A549 (cell line): Measurements from ENCODE around the gene GDF2. TPM values are rescaled to one million over a fixed set of nuclear protein-coding genes. Genes with fewer than 3 reads are reported as not detected.

Experiments
- ATAC-seq, 2 experiments: fragments of 200-7000 bp in 1 of 2; fragments of >200 bp in 1 of 2; cut with Nextera tagmentation in 1 of 2; cut with Tn5 transposase in 1 of 2; 3 replicates each; pipeline versions ENCODE4 v1.8.0 to v1.9.1; 2018 to 2020; ENCODE audit warnings: mild to moderate bottlenecking in 1 of 2, moderate library complexity in 1 of 2
- CTCF ChIA-PET: fragments of 300-600 bp; sonication (Branson Sonifier 250); formaldehyde crosslinking; extraction: SDS; loops from one replicate; lab custom pipeline; 2021; ENCODE audit warnings: antibody characterized with exemption, inconsistent platforms; lab: Yijun Ruan, JAX
- POLR2A ChIA-PET: fragments of 350-600 bp; formaldehyde crosslinking; extraction: SDS; loops from one replicate; lab custom pipeline; 2021; ENCODE audit warnings: antibody characterized with exemption, inconsistent platforms; lab: Yijun Ruan, JAX
- DNase-seq, 2 experiments: peaks; one replicate each; pipeline versions ENCODE4 v3.0.0 to v3.0.0-alpha.2; 2011 to 2016; ENCODE audit warnings: low read depth in 1 of 2, low spot score in 1 of 2
- FAIRE-seq: peaks from 2 replicates; lab custom pipeline; 2011; peaks lifted over from hg19 to GRCh38; lab: Jason Lieb, UNC
- H3K27ac ChIP-seq, 2 experiments: fragments of >200 bp; sonication (Bioruptor Twin); formaldehyde crosslinking; 3 replicates each; pipeline ENCODE4 v1.5.1; 2016 to 2017
- H3K4me1 ChIP-seq: fragments of >200 bp; sonication (Bioruptor Twin); formaldehyde crosslinking; 3 replicates; pipeline ENCODE4 v1.6.1; 2016
- H3K4me2 ChIP-seq: fragments of >200 bp; sonication (Bioruptor Twin); formaldehyde crosslinking; 3 replicates; pipeline ENCODE4 v1.6.1; 2016
- H3K4me3 ChIP-seq: fragments of >200 bp; sonication (Bioruptor Twin); formaldehyde crosslinking; 3 replicates; pipeline ENCODE4 v1.5.1; 2016
- H3K9me3 ChIP-seq: fragments of >200 bp; sonication (Bioruptor Twin); formaldehyde crosslinking; 3 replicates; pipeline ENCODE4 v1.6.1; 2016
- CBX8 ChIP-seq: fragments of 200-600 bp; sonication (generic); IDR thresholded peaks from 2 replicates; pipeline ENCODE4 v1.6.1; 2016
- CHD2 ChIP-seq: fragments of 150-350 bp; IDR thresholded peaks from 2 replicates; pipeline ENCODE4 v1.6.1; 2014; ENCODE audit warnings: low read length; ENCODE audit not compliant: partially characterized antibody
- CHD4 ChIP-seq: fragments of 200-600 bp; sonication (generic); IDR thresholded peaks from 2 replicates; pipeline ENCODE4 v1.6.1; 2016; ENCODE audit warnings: antibody characterized with exemption, mild to moderate bottlenecking, borderline replicate concordance
- E2F6 ChIP-seq: IDR thresholded peaks from 2 replicates; pipeline ENCODE4 v1.6.1; 2012; ENCODE audit warnings: low read depth, borderline replicate concordance
- EHF ChIP-seq: fragments of 250-450 bp; sonication (Bioruptor Pico); IDR thresholded peaks from 2 replicates; pipeline ENCODE4 v1.5.0; 2020; ENCODE audit warnings: mild to moderate bottlenecking
- EHMT2 ChIP-seq: fragments of 200-600 bp; sonication (generic); IDR thresholded peaks from 2 replicates; pipeline ENCODE4 v1.6.1; 2016; ENCODE audit warnings: antibody characterized with exemption, low read depth, mild to moderate bottlenecking, moderate library complexity
- EP300 ChIP-seq, 2 experiments: fragments of >200 bp; sonication (Bioruptor Twin); formaldehyde crosslinking; IDR thresholded peaks; 2 replicates in 1 of 2; 3 replicates in 1 of 2; pipeline ENCODE4 v1.6.1; 2016 to 2017
- ESRRA ChIP-seq: fragments of 150-350 bp; IDR thresholded peaks from 2 replicates; pipeline ENCODE4 v1.6.1; 2014; ENCODE audit warnings: mild to moderate bottlenecking, low read length, borderline replicate concordance
- FOSB ChIP-seq: fragments of 250-450 bp; sonication (Bioruptor Pico); IDR thresholded peaks from 2 replicates; pipeline ENCODE4 v1.5.0; 2020; ENCODE audit warnings: mild to moderate bottlenecking, moderate library complexity
- GATA3 ChIP-seq: IDR thresholded peaks from 2 replicates; pipeline ENCODE4 v1.6.1; 2012; ENCODE audit warnings: borderline replicate concordance
- HOXA7 ChIP-seq: fragments of 250-450 bp; sonication (Bioruptor Pico); IDR thresholded peaks from 2 replicates; pipeline ENCODE4 v1.5.0; 2020; ENCODE audit warnings: mild to moderate bottlenecking, moderate library complexity
- HOXB13 ChIP-seq: fragments of 250-450 bp; sonication (Bioruptor Pico); IDR thresholded peaks from 2 replicates; pipeline ENCODE4 v1.5.0; 2020; ENCODE audit warnings: low read depth, mild to moderate bottlenecking, moderate library complexity
- JUN ChIP-seq, 2 experiments: fragments of >200 bp; sonication (Bioruptor Twin); formaldehyde crosslinking; IDR thresholded peaks; 2 replicates in 1 of 2; 3 replicates in 1 of 2; pipeline ENCODE4 v1.6.1; 2016 to 2017
- KDM1A ChIP-seq: fragments of 200-600 bp; sonication (generic); IDR thresholded peaks from 2 replicates; pipeline ENCODE4 v1.6.1; 2016; ENCODE audit warnings: low read depth, mild to moderate bottlenecking
- MAX ChIP-seq: IDR thresholded peaks from 2 replicates; pipeline ENCODE4 v1.6.1; 2012
- MAZ ChIP-seq: fragments of 150-350 bp; IDR thresholded peaks from 2 replicates; pipeline ENCODE4 v1.6.1; 2014; ENCODE audit warnings: antibody characterized with exemption, low read depth, low read length, borderline replicate concordance
- POLR2A ChIP-seq: IDR thresholded peaks from 2 replicates; pipeline ENCODE4 v1.6.1; 2012; ENCODE audit warnings: mild to moderate bottlenecking, low read length
- POLR2AphosphoS2 ChIP-seq: conservative IDR thresholded peaks from 2 replicates; pipeline ENCODE4 v1.6.1; 2012; ENCODE audit warnings: low read length, improper control_type of control experiment, inconsistent platforms
- RAD21 ChIP-seq, 2 experiments: fragments of >200 bp in 1 of 2; sonication (Bioruptor Twin) in 1 of 2; formaldehyde crosslinking in 1 of 2; IDR thresholded peaks in 1 of 2; conservative IDR thresholded peaks in 1 of 2; 2 replicates in 1 of 2; 3 replicates in 1 of 2; pipeline ENCODE4 v1.6.1; 2012 to 2018; ENCODE audit warnings: inconsistent platforms in 1 of 2
- RARB ChIP-seq: fragments of 250-450 bp; sonication (Bioruptor Pico); IDR thresholded peaks from 2 replicates; pipeline ENCODE4 v1.8.0; 2021; ENCODE audit warnings: mild to moderate bottlenecking, moderate library complexity
- RCOR1 ChIP-seq: fragments of 150-350 bp; IDR thresholded peaks from 2 replicates; pipeline ENCODE4 v1.6.1; 2014; ENCODE audit warnings: antibody characterized with exemption, low read length, low read depth
- RFX5 ChIP-seq: fragments of 450-650 bp; IDR thresholded peaks from 2 replicates; pipeline ENCODE4 v1.7.1; 2014; ENCODE audit warnings: antibody characterized with exemption, mild to moderate bottlenecking, moderate library complexity
- TFCP2L1 ChIP-seq: fragments of 250-450 bp; sonication (Bioruptor Pico); IDR thresholded peaks from 2 replicates; pipeline ENCODE4 v1.5.0; 2021; ENCODE audit warnings: mild to moderate bottlenecking
- TP53 ChIP-seq: fragments of 250-450 bp; sonication (Bioruptor Pico); IDR thresholded peaks from 2 replicates; pipeline ENCODE4 v1.5.0; 2021; ENCODE audit warnings: mild to moderate bottlenecking, moderate library complexity
- ZFP36 ChIP-seq: fragments of 450-650 bp; IDR thresholded peaks from 2 replicates; pipeline ENCODE4 v1.6.1; 2014; ENCODE audit warnings: borderline replicate concordance; ENCODE audit not compliant: partially characterized antibody
- ZSCAN20 ChIP-seq: fragments of 250-450 bp; sonication (Bioruptor Pico); IDR thresholded peaks from 2 replicates; pipeline ENCODE4 v1.8.0; 2022; ENCODE audit warnings: mild to moderate bottlenecking, moderate library complexity
- WGBS: methylation state at CpG from one replicate; pipeline ENCODE4 v1.1.6; 2017; ENCODE audit errors: missing lambda C conversion rate; 5-methylcytosine and 5-hydroxymethylcytosine counted together
- polyA plus RNA-seq, 4 experiments: library from polyadenylated mRNA; depleted of rRNA in 3 of 4; stranded (reverse); fragments of >200 nt; fragmentation: RNase III in 1 of 4; extraction: RNeasy Plus Mini Kit Qiagen cat#74134 plus additional on column Dnase treatment in 1 of 4; gene quantifications; 2 replicates in 3 of 4; 3 replicates in 1 of 4; pipeline ENCODE4 v1.2.3, GENCODE V29; 2011 to 2017
- TF ChIP-seq, protein P1 (sequence below): fragments of 150-350 bp; IDR thresholded peaks from 2 replicates; pipeline ENCODE4 v1.6.1; 2014; ENCODE audit warnings: low read depth, mild to moderate bottlenecking, low read length
- TF ChIP-seq, protein P2 (sequence below): fragments of 250-450 bp; sonication (Bioruptor Pico); IDR thresholded peaks from 2 replicates; pipeline ENCODE4 v1.5.0; 2021; ENCODE audit warnings: mild to moderate bottlenecking, moderate library complexity, borderline replicate concordance

GDF2 gene
- polyA plus RNA-seq, 2 of the 4 experiments (the other 2 are of a cell fraction) = not detected

DNA sequence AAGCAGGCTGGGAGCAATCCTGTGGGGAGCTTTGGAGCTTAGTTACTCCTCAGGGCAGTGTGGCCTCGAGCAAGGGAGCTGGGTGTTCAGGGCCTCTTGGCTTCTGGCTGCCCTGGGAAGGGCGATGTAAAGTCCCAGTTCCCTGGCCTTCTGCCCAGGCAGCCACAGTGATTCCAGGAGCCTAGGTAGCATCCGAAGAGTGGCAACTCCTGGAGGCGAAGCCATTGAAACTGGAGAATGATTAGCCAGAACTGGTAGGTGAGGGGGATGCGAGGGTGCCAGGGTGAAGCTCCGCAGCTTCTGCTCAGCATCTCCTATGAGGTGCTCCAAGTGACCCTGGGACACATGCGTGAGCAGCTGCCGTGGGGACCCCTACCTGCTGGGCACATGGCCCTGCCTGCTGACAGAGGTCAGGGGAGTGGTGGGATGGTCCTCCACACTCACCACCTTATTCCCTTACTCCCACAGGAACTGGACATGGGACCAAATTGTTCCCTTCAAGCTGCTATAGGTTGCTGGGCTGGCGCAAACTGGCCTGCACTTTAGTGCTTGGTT is 7.8 kb upstream of the GDF2 start:
- H3K27ac ChIP-seq = no peak overlapping the region
- ChIA-PET POLR2A (no interaction called here), CTCF (interaction anchor here (1.4 to 8.2 kb wide), 7 partner anchors 9 to 289 kb away, joined by 4 to 213 read pairs (median 22); partner anchors contain the start of genes GDF10 and GDF2)
- H3K4me3 ChIP-seq = no peak overlapping the region
- DNase-seq (no peak), FAIRE-seq (no peak), ATAC-seq (no peak)
- TF ChIP-seq ZFP36 = no peak
- no peak for TF ChIP-seq ZSCAN20
- no peak for TF ChIP-seq CBX8
- TF ChIP-seq FOSB (CRISPR knock-in tag) = no peak
- H3K9me3 ChIP-seq = no peaks in the 10 kb centered on the region
- no peaks in the 10 kb centered on the region for H3K4me1 ChIP-seq
- 61% methylated on average over 7 of the region's 9 CpGs for WGBS
- no peak overlapping the region for H3K4me2 ChIP-seq

- ATAC-seq (no peak), FAIRE-seq (no peak), DNase-seq (no peak)
- ChIA-PET POLR2A (no interaction called here), CTCF (interaction anchor here (0.8 to 8.2 kb wide), 6 partner anchors 8 to 290 kb away, joined by 3 to 213 read pairs (median 40); partner anchors contain the start of genes GDF10 and GDF2)
- H3K9me3 ChIP-seq = no peaks in the 10 kb centered on the region
- 59% methylated on average over 2 of the region's 2 CpGs for WGBS
- H3K27ac ChIP-seq = no peak overlapping the region
- no peaks in the 10 kb centered on the region for H3K4me1 ChIP-seq
- no peak for TF ChIP-seq CHD4
- TF ChIP-seq RFX5 = no peak
- TF ChIP-seq, protein P1, sequence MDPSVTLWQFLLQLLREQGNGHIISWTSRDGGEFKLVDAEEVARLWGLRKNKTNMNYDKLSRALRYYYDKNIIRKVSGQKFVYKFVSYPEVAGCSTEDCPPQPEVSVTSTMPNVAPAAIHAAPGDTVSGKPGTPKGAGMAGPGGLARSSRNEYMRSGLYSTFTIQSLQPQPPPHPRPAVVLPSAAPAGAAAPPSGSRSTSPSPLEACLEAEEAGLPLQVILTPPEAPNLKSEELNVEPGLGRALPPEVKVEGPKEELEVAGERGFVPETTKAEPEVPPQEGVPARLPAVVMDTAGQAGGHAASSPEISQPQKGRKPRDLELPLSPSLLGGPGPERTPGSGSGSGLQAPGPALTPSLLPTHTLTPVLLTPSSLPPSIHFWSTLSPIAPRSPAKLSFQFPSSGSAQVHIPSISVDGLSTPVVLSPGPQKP = no peak
- TF ChIP-seq, protein P2, sequence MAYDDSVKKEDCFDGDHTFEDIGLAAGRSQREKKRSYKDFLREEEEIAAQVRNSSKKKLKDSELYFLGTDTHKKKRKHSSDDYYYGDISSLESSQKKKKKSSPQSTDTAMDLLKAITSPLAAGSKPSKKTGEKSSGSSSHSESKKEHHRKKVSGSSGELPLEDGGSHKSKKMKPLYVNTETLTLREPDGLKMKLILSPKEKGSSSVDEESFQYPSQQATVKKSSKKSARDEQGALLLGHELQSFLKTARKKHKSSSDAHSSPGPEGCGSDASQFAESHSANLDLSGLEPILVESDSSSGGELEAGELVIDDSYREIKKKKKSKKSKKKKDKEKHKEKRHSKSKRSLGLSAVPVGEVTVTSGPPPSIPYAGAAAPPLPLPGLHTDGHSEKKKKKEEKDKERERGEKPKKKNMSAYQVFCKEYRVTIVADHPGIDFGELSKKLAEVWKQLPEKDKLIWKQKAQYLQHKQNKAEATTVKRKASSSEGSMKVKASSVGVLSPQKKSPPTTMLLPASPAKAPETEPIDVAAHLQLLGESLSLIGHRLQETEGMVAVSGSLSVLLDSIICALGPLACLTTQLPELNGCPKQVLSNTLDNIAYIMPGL (CRISPR knock-in tag) = no peak
- TF ChIP-seq ZFP36 = no peak
- no peak for TF ChIP-seq RARB (CRISPR knock-in tag)
- no peak for TF ChIP-seq MAX
- TF ChIP-seq TP53 (CRISPR knock-in tag) = no peak
- TF ChIP-seq ZSCAN20 = no peak
- TF ChIP-seq TFCP2L1 (CRISPR knock-in tag) = no peak
- TF ChIP-seq RCOR1 = no peak
- no peak for TF ChIP-seq POLR2AphosphoS2
- no peak for TF ChIP-seq RAD21 (conservative IDR thresholded peaks at IDR 0.05 in 1 of 2, IDR thresholded peaks at IDR 0.05 in 1 of 2)
- TF ChIP-seq HOXB13 (CRISPR knock-in tag) = no peak
- H3K4me2 ChIP-seq = no peak overlapping the region
- H3K4me3 ChIP-seq = no peak overlapping the region
Observed at GRCh38 chr10:47315421-47315820, 6.8 kb upstream of the GDF2 start.

DNA sequence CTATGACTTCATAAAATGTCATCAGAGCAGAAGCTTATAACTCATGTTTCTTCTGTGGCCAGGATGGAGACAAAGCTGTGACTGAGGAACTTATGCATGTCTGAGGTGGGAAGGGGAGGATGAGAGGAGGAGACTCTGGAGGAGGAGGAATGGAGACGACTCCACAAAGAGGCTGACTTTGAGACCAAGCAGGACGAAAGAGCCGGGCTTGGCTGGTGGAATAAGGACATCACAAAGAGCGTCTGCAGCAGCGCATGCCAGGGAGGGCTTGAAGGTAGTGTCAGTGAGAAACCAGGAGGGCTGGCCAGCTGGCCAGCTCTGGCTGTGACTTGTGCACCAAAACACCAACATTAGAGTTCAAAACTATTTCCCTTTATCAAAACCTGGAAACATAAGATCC is 6.1 kb upstream of the GDF2 start:
- no peak overlapping the region for H3K4me2 ChIP-seq
- no peak for DNase-seq
- TF ChIP-seq TFCP2L1 (CRISPR knock-in tag) (no peak), JUN (IDR thresholded peaks at IDR 0.05) (no peak), MAZ (no peak), HOXB13 (CRISPR knock-in tag) (no peak), EHF (CRISPR knock-in tag) (no peak), HOXA7 (CRISPR knock-in tag) (no peak), POLR2AphosphoS2 (no peak), E2F6 (no peak), ESRRA (no peak), RARB (CRISPR knock-in tag) (no peak), POLR2A (no peak), EP300 (IDR thresholded peaks at IDR 0.05) (no peak), GATA3 (no peak), ZFP36 (no peak), CHD2 (no peak), KDM1A (no peak), EHMT2 (no peak)
- H3K4me3 ChIP-seq = no peak overlapping the region
- H3K9me3 ChIP-seq = no peaks in the 10 kb centered on the region
- ChIA-PET CTCF (interaction anchor here (0.8 to 8.2 kb wide), 3 partner anchors 272 to 290 kb away, joined by 3 to 213 read pairs (median 131); no protein-coding TSS in a partner anchor), POLR2A (no interaction called here)
- no peak for ATAC-seq
- 66% methylated on average over 5 of the region's 5 CpGs for WGBS
- no peak for FAIRE-seq
- H3K4me1 ChIP-seq = no peaks in the 10 kb centered on the region
- H3K27ac ChIP-seq = no peak overlapping the region
